GM10847 (cell line): ENCODE results near the gene CDC34.
A peak's percentile ranks its signal among the peaks of the same experiment; 100 is the strongest.

ENCODE experiments used
- POLR2A ChIP-seq: IDR thresholded peaks from 2 replicates; pipeline ENCODE4 v1.6.1; 2011; ENCODE audit not compliant: insufficient read length; ENCODE audit errors: extremely low read depth

Gene CDC34, protein sequence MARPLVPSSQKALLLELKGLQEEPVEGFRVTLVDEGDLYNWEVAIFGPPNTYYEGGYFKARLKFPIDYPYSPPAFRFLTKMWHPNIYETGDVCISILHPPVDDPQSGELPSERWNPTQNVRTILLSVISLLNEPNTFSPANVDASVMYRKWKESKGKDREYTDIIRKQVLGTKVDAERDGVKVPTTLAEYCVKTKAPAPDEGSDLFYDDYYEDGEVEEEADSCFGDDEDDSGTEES

GRCh38 chr19:531753-532560 lies at the start of gene CDC34:
CDC34 (plus strand) TSS chr19:531760; CDS start chr19:531932, 172 bp downstream.
- peak; percentile 74 for TF ChIP-seq POLR2A

- TF ChIP-seq POLR2A = no peak
Measured at GRCh38 chr19:482186-483041, 49.1 kb upstream of the CDC34 start.

DNA sequence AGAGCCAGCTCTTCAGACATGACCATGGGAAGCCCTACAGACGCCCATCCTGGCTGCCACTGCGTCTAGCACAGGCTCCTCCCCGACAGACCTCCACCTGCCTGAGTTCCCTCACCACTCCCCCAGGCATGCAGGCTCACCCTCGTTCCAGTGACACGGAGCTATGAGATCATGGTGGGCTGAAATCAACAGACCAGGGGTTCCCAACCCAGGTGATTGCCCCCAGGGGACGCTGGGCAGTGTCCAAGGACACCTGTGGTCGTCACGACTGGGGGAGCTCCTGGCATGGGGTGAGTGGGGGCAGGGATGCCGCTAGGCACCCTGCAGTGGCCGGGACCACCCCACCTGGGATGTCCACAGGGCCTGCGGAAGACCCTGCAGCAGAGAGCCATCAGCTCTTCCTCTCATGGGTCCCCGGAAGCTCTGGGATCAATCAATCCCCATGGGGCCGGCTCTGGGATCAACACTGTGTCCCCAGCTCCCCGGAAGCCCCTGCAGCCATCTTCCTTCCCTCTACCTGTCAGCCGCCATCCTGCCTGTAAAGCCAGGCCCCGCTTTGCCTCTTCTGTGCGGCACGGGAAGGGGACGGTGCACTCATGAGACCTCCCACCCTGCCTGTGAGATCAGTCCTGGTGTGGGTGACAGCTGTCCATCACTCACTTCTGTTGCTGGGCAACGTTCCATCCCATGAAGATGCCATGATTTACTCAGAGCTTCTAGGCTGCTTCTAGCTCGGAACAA lies 48.1 kb upstream of the CDC34 start:
- no peak for TF ChIP-seq POLR2A

DNA sequence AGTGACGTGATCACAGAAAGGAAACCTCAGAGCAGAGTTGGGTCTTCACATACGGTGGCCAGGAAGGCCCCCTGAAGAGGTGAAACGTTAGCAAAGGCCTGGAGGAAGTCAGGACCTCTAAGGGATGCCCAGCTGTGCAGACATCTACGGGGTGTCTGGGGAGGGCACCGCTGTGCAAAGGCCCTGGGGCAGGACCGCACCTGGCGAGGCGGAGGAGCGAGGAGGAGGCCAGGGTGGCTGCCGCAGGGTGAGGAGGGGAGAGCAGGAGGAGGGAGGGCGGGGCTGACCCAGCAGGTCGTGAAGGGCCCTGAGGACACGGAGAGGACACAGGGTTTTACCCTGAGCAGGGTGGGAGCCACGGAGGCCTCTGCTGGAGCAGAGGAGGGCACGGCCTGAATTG lies 47.1 kb upstream of the CDC34 start:
- no peak for TF ChIP-seq POLR2A

DNA sequence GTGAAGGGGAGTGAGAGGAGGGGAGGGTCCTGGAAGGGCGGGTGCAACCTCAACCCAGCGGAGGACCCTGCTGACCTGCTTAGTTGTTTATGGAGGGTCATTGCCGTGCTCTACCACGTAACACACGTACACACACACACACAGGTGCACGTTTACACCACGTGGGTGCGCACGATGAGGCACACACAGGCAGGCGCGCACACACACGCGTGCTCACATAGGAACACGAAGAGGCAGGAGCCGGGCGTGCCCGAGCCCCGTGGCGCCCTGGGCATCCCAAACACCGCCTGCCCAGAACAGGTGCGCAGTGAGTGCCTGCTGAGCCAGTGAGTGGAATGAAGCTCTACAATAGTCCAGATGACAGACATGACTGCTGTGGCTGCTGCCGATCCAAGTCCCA lies 46.5 kb upstream of the CDC34 start:
- TF ChIP-seq POLR2A = no peak

GRCh38 chr19:485583-486236 lies 45.9 kb upstream of the CDC34 start:
- TF ChIP-seq POLR2A = no peak

DNA sequence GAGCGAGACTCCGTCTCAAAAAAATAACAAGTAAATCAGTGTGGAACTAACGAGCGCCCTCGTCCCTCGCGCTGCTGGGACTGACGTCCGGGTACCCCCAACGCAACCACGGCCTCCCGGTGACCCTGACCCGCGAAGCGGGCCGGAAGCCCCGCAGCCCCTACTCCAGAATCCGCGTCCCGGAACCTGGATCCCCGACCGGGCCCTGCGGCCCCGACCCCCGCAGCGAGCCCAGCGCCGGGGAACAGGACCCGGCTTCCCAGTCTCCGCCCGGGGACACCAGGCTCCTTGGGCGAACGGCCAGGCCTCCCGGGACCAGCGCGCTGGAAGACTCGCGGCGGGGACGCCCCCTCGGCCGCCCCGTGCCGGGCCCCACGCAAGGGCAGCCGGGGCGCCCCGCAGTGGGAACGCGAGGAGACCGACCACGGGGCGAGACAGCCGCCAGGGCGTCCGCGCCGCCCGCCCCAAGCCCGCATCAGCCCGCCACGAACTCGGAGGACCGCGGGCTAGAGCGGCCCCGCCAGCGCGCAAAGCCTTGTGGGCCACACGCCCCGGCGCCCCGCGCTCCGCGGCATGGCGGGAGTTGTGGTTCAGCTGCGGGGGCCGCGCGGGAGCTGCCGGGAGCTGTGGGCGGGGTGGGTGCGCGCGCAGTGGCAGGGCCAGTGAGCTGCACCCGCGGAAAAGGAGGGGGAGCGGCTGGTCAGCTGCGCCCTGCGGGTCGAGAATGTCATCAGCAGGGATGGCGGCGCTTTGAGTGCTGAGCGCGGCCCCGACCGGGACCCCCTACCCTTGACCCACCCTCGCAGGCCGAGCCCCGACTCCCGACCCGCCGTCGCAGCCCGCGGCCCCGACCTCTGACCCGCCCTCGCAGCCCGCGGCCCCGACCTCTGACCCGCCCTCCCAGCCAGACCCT lies 42.8 kb upstream of the CDC34 start:
- peak; percentile 80 for TF ChIP-seq POLR2A

GRCh38 chr19:489418-490196 lies 42.0 kb upstream of the CDC34 start:
- TF ChIP-seq POLR2A = no peak

DNA sequence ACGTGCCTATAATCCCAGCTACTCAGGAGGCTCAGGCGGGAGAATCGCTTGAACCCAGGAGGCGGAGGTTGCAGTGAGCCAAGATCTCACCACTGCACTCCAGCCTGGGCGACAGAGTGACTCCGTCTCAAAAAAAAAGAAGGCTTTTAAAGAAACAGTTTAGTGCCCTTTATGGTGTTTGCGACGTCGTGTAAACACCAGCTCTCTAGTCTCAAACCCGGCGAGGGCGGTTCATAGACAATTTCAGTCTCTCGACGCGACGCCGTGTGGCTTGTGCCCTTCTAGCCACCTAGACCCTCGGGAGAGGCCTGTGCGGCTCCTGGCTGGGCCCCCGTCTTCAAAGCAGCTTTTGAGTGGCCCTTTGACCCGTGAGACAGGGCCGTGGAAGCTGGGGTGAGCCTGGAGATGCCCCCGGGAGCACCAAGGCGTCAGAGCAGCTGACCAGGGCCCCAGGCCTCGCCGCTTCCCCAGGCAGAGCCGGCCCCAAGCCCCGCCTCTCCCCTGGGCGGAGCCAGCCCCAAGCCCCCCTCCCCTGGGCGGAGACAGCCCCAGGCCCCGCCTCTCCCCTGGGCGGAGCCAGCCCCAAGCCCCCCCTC lies 40.3 kb upstream of the CDC34 start:
- TF ChIP-seq POLR2A = no peak

- no peak for TF ChIP-seq POLR2A
Measured at GRCh38 chr19:492091-492531, 39.4 kb upstream of the CDC34 start.

DNA sequence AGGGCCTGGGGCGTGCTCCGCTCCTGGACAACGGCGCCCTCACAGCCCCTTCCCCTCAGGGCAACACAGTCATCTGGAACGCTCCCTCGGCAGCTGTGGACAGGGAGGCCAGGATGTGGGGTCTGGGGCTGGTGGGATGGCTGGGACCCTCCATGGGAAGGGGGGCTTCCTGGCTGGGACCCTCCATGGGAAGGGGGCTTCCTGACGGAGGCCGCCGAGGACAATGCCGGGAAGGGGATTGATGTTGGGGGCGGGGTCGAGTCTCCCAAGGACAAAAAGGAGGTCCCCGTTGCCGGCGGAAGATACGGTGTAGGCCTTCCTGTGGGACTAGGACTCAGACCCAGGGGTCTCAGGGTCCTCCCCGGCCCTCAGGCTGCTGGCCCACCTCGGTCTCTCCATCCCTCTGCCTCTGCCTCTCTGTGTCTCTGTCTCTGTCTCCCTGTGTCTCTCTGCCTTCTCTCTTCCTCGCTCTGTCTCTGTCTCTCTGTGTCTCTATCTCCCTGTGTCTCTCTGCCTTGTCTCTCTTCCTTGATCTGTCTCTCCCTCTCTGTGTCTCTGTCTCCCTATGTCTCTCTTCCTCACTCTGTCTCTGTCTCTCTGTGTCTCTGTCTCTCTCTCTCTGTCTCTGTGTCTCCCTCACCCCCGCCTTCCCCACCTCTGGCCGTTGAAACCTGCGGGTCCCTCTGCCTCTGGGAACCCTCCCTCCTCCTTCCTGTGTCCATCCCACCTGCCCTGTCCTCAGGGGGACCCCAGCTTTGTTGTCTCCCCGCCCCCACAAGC lies 38.0 kb upstream of the CDC34 start:
- TF ChIP-seq POLR2A = no peak
